Cardiac fibroblast (primary cell): Measurements from ENCODE around the gene MACO1.
"Not testable (repeated sequence)": the region's sequence is repeated elsewhere in the genome, so short reads cannot be mapped to it uniquely, and the experiment has no call there.

Source experiments
- DNase-seq, 2 donors: peaks; one replicate each; pipeline versions ENCODE4 v3.0.0 to v3.0.0-alpha.2; 2010; ENCODE audit warnings: low read depth in 2 of 2
- H3K4me3 ChIP-seq, 2 donors: replicated peaks in 1 of 2; 1 replicate in 1 of 2; 2 replicates in 1 of 2; pipeline ENCODE4 v1.5.1; 2011; ENCODE audit warnings: low read depth in 2 of 2, low read length in 2 of 2, mild to moderate bottlenecking in 2 of 2, moderate library complexity in 1 of 2
- TF ChIP-seq, protein P1 (sequence below): IDR thresholded peaks from one replicate; pipeline ENCODE4 v1.5.1; 2011; ENCODE audit warnings: low read depth, mild to moderate bottlenecking, low read length, inconsistent platforms

Gene MACO1, protein sequence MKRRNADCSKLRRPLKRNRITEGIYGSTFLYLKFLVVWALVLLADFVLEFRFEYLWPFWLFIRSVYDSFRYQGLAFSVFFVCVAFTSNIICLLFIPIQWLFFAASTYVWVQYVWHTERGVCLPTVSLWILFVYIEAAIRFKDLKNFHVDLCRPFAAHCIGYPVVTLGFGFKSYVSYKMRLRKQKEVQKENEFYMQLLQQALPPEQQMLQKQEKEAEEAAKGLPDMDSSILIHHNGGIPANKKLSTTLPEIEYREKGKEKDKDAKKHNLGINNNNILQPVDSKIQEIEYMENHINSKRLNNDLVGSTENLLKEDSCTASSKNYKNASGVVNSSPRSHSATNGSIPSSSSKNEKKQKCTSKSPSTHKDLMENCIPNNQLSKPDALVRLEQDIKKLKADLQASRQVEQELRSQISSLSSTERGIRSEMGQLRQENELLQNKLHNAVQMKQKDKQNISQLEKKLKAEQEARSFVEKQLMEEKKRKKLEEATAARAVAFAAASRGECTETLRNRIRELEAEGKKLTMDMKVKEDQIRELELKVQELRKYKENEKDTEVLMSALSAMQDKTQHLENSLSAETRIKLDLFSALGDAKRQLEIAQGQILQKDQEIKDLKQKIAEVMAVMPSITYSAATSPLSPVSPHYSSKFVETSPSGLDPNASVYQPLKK

DNA sequence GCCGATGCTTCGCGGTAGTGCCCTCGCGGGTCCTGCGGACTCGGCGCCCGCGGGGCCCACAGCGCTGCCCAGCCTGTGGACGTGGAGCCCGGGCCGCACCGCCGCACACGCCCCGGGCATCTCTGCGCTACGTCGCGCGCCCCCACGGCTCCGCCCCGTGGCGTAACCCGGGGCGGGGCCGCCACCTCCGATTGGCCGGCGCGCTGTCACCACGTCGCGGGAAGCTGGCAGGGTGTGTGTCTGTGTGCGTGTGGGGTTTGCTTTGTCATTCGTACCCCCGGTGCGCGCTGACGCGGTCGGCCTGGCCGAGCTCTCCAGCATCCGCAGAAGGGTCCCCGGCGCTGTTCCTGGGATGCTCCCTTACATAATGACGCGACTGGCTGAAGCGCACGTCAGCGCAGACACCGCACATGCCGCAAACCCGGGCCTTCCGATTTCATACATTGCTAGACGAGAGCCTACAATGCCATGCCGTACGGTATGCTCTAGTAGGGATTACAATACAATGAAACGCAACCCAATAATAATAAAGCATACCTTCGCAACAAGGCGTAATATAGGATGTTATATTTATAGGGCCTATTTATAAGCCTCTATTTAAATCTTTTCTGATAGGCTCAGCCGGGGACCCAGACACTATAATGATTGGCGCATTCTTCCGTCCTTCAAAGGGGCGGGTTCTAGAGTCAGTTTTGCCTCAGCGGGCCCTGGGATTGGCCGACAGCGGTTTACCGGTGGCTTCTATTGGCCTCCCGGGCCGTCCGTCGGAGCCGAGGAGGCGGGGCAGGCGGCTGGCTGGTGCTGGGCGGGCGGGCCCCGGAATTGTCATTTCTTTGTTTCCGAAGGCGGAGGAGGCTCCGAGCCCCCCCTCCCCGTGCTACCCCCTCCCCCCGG is at the start of gene MACO1:
TSS of gene MACO1 (plus strand) at position 825 of the 894 bp plus-strand sequence. CDS start 202 bp downstream, outside the sequence.
- DNase-seq, result peak; percentile 96 to 98
- TF ChIP-seq, protein P1, sequence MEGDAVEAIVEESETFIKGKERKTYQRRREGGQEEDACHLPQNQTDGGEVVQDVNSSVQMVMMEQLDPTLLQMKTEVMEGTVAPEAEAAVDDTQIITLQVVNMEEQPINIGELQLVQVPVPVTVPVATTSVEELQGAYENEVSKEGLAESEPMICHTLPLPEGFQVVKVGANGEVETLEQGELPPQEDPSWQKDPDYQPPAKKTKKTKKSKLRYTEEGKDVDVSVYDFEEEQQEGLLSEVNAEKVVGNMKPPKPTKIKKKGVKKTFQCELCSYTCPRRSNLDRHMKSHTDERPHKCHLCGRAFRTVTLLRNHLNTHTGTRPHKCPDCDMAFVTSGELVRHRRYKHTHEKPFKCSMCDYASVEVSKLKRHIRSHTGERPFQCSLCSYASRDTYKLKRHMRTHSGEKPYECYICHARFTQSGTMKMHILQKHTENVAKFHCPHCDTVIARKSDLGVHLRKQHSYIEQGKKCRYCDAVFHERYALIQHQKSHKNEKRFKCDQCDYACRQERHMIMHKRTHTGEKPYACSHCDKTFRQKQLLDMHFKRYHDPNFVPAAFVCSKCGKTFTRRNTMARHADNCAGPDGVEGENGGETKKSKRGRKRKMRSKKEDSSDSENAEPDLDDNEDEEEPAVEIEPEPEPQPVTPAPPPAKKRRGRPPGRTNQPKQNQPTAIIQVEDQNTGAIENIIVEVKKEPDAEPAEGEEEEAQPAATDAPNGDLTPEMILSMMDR, result no peak
- H3K4me3 ChIP-seq, result peak within 1 kb of the TSS; percentile 73 to 84

DNA sequence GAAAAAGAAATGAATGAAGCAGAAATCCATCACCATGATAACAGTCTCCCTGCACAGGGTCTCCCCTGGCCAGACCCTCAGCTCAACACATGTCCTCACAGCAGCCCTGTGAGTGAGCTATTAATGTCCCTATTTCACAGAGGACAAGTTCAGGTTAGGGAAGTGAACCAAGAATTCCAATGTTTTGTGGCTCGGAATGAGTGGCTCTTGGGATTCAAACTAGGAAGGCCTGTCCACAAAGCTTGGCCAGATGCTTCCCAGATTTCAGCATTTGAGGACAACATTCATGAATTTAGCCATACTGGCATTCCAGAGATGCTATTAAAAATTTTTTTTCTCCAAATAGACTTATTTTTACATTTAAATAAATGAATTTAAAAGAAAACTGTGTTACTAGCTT is 48.2 kb upstream of the MACO1 start:
- not testable (repeated sequence) for DNase-seq, H3K4me3 ChIP-seq

DNA sequence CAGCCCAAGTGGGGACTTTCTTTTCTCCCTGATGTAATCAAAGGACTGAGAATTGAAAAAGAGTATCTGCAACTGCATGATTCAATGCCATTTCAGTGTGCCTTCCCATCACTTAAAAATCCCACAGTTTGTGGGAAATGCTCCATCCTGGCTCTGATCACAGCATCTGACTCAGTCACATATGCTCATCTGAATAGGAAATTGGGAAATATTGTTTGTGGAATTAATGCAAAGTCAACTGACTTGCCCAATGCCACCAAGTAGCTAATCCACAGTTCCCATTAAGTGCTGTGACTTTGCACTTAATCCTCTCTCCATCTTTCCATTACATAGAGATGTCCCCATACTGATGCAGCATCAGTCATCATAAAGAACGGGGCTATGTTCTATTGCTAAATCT is 47.6 kb upstream of the MACO1 start:
- not testable (repeated sequence) for H3K4me3 ChIP-seq
- DNase-seq, result peak; percentile 81 to 93

DNA sequence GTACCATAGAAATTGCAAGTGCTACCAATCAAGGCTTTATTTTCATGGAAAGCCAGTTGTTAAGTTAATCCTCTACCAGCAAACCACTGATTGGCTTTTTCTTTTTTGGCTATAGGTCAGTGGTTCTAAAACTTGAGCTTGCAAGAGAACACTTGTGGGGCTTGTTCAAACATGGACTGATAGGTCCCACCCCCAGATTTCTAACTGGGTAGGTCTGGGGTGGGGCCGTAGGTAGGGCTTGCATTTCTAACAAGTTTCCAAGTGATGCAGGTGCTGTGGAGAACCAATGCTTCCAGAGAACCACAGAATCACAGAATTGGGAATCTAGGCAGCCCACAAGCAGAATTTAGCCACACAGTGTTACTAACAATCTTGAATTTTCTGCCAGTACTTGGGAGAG is 46.8 kb upstream of the MACO1 start:
- H3K4me3 ChIP-seq, DNase-seq: not testable (repeated sequence)

DNA sequence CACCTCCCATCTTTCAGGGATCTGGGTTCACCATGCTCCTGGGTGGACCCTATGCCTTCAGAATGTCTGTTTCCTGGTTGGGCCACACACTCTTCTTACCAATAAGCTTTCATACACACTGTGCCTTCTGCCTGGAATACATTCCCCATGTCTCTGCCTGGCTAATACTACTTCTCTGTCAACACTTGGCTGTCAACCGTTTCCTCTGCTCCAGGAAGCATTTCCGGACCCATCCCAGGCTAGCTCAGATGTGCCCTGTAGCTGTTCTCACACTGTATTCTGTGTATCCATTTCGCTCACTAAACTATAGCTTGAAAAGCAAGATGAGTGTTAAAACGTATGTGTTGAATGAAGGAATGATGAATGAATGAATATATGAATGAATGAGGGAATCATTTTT is 43.6 kb upstream of the MACO1 start:
- not testable (repeated sequence) for H3K4me3 ChIP-seq
- DNase-seq, result peak in 1 of 2 donors; percentile 56

DNA sequence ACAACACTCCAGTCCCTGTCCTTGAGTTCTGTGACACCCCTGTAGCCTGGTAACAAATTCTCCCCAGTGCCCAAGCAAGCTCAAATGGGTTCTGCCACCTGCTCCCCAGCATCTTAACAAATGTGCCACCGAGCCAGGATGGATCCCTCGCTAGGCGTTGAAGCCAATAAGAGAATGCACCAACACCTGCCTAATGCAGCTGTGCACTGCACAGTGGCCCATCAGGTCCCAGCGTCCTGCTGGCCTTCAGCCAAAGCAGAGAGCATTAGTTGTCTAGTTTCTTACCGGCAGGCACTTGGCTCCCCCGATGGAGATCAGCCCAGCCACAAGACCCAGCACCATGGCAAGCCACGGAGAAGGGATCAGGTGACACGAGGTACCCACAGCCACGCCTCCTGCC is 42.0 kb upstream of the MACO1 start:
- not testable (repeated sequence) for H3K4me3 ChIP-seq, DNase-seq

DNA sequence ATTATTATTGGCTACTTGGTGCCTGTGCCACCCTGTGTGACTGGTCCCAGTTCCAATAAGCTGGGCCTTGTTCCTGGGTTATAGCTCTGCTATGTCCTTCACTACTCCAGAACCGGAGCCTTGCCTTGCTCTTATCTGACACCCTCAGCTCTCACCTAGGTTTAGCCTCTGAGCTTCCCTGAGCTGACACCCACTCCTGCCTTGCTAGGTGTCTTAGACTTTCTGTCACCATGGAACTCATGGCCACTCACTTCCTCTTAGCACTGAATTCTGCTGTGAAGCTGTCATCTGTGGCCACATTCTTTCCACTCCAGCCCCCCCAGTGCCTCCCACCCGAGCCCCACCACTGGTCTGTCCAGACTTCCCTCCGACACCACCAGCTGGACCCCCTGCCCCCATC is 41.0 kb upstream of the MACO1 start:
- DNase-seq, H3K4me3 ChIP-seq: not testable (repeated sequence)

DNA sequence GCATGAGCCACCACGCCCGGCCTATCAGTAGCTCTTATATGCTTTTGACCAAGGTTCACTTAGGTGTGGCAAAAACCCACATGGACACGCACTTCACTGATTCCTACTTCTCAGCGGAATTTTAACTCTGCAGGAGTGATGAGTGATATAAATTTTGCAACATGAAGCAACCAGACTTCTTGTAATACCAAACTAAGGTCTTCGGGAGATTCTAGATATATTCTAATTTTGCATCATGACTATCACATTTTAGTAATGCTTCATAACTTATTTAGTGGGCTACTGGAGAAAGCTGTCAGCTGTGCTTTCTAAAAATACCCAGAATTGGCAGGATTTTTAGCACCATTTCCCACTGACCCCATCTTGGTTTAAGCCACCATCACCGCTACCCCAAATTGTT is 37.9 kb upstream of the MACO1 start:
- TF ChIP-seq, protein P1, result no peak
- DNase-seq, result peak in 1 of 2 donors; percentile 17
- no peak overlapping the region for H3K4me3 ChIP-seq

DNA sequence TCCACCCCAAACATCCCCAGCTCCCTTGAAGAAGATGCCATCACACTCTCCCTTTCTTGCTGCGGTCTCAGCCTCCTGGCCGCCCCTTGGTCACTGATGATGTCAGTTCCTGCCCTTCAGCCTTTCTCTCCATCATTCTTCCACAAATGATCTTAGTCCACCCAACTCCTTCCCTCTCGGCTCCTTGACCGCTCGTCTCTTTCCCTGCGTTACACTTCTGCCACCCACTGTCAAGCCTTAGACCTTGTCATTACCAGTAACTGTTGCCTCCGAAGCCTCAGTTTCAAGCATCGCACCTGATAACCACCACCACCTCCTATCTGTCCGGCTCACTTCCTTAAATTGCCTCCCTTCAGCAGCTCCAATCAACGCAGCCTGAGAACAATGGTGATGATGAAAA is 33.1 kb upstream of the MACO1 start:
- H3K4me3 ChIP-seq, result not testable (repeated sequence)
- peak; percentile 43 to 54 for DNase-seq

DNA sequence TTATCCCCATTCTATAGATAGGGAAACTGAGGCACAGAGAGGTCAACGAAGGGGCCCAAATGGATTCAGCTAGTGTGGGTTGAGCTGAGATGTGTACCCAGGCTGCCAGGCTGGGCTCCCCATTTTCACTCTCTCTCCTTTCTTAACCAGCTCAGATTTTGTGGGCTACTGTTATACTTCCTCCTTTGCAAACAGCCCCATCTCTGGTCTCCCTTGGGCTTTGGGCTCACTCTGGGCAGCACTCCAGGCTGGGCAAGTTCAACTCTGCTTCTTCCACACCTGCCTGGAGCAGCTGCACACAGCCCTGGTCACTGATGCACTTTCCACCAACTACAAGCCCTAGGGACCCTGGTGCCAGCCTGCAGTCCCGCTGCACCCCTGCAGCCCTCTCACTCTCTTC is 32.6 kb upstream of the MACO1 start:
- not testable (repeated sequence) for DNase-seq, H3K4me3 ChIP-seq
